GM21423 (cell line): Measurements from ENCODE around the gene RPN2.

ENCODE experiments used
- ATAC-seq: cut with Tn5 transposase; IDR thresholded peaks from one replicate; pipeline ENCODE4 v1.9.1; 2021; ENCODE audit warnings: mild to moderate bottlenecking, moderate library complexity; ENCODE audit not compliant: unreplicated experiment

The RPN2 gene

GRCh38 chr20:37288091-37288490, 109.0 kb downstream of the RPN2 start:
- no peak for ATAC-seq

- ATAC-seq = no peak
Observed at GRCh38 chr20:37290158-37290810, 111.2 kb downstream of the RPN2 start.
